GM18519 (cell line): ENCODE results near the gene IFT57.
"Not testable (repeated sequence)": the region's sequence is repeated elsewhere in the genome, so short reads cannot be mapped to it uniquely, and the experiment has no call there.

ENCODE experiments used
- ATAC-seq: cut with Tn5 transposase; IDR thresholded peaks from one replicate; pipeline ENCODE4 v1.9.1; 2021; ENCODE audit warnings: mild to moderate bottlenecking, moderate library complexity; ENCODE audit not compliant: unreplicated experiment, low FRiP score

The IFT57 gene

GRCh38 chr3:108164391-108164790, 57.8 kb downstream of the IFT57 start:
- no peak for ATAC-seq

- ATAC-seq, result no peak
These were observed 62.4 kb downstream of the IFT57 start for GRCh38 chr3:108159865-108160264.

GRCh38 chr3:108159105-108159504, 63.1 kb downstream of the IFT57 start:
- ATAC-seq, result no peak

GRCh38 chr3:108158251-108158650, 64.0 kb downstream of the IFT57 start:
- ATAC-seq, result no peak

GRCh38 chr3:108157273-108157672, 65.0 kb downstream of the IFT57 start:
- ATAC-seq, result no peak

- ATAC-seq, result no peak
These were observed 65.8 kb downstream of the IFT57 start for GRCh38 chr3:108156312-108156853.

- not testable (repeated sequence) for ATAC-seq
These were observed 66.6 kb downstream of the IFT57 start for GRCh38 chr3:108155642-108156041.

- peak; percentile 60 for ATAC-seq
These were observed 68.7 kb downstream of the IFT57 start for GRCh38 chr3:108153451-108153981.

GRCh38 chr3:108152274-108152673, 70.0 kb downstream of the IFT57 start:
- no peak for ATAC-seq

- no peak for ATAC-seq
These were observed 72.0 kb downstream of the IFT57 start for GRCh38 chr3:108150200-108150599.

GRCh38 chr3:108146139-108146538, 76.1 kb downstream of the IFT57 start:
- ATAC-seq, result no peak

- no peak for ATAC-seq
These were observed 76.6 kb downstream of the IFT57 start for GRCh38 chr3:108145578-108145977.

- no peak for ATAC-seq
These were observed 84.8 kb downstream of the IFT57 start for GRCh38 chr3:108137460-108137814.

GRCh38 chr3:108136561-108137459, 85.4 kb downstream of the IFT57 start:
- ATAC-seq, result no peak

GRCh38 chr3:108134555-108134880, 87.7 kb downstream of the IFT57 start:
- peak; percentile 32 for ATAC-seq

- peak; percentile 5 for ATAC-seq
These were observed 88.2 kb downstream of the IFT57 start for GRCh38 chr3:108133858-108134554.

- no peak for ATAC-seq
These were observed 89.2 kb downstream of the IFT57 start for GRCh38 chr3:108133048-108133369.

GRCh38 chr3:108131475-108132134, 90.6 kb downstream of the IFT57 start:
- ATAC-seq, result no peak

GRCh38 chr3:108130701-108131474, 91.3 kb downstream of the IFT57 start:
- no peak for ATAC-seq

- ATAC-seq, result no peak
These were observed 92.0 kb downstream of the IFT57 start for GRCh38 chr3:108130236-108130635.
